HepG2 (cell line): ENCODE measurements around the gene NSF. TPM values are rescaled to one million over a fixed set of nuclear protein-coding genes. Genes with fewer than 3 reads are reported as not detected.
"Not testable (repeated sequence)": the region's sequence is repeated elsewhere in the genome, so short reads cannot be mapped to it uniquely, and the experiment has no call there.

Experiments used
- ATAC-seq: fragments of 200-7000 bp; cut with Tn5 transposase; 3 replicates; pipeline ENCODE4 v1.9.1; 2020; ENCODE audit warnings: mild to moderate bottlenecking, moderate library complexity
- BruUV-seq: library from RNA; stranded (reverse); fragments of 400-500 nt; replicated peaks from 2 replicates; lab custom pipeline; 2021; lab: Mats Ljungman, UMichigan
- CTCF ChIA-PET: fragments of 300-600 bp; formaldehyde crosslinking; extraction: SDS; loops from one replicate; lab custom pipeline; 2021; ENCODE audit warnings: low total read pairs, inconsistent platforms, low intra/inter-chr PET ratio; lab: Yijun Ruan, JAX
- POLR2A ChIA-PET: fragments of 350-600 bp; sonication (Branson Sonifier 250); formaldehyde crosslinking; loops from one replicate; lab custom pipeline; 2020; ENCODE audit warnings: antibody characterized with exemption, inconsistent platforms; lab: Yijun Ruan, JAX
- DNase-seq: peaks from one replicate; pipeline ENCODE4 v3.0.0-alpha.2; 2015; ENCODE audit warnings: low spot score
- FAIRE-seq: peaks from 3 replicates; lab custom pipeline; 2011; peaks lifted over from hg19 to GRCh38; lab: Jason Lieb, UNC
- H2AFZ ChIP-seq: one replicate; pipeline ENCODE4 v1.6.1; 2011; ENCODE audit warnings: low read length, inconsistent platforms
- H3K27ac ChIP-seq: fragments of 300-600 bp; 3 replicates; pipeline ENCODE4 v1.8.0; 2011; ENCODE audit warnings: mixed run types, mild to moderate bottlenecking, mixed read lengths, low read length, inconsistent platforms; ENCODE audit not compliant: insufficient read depth; ENCODE audit errors: extremely low read length
- H3K27me3 ChIP-seq, 2 experiments: fragments of 200-600 bp in 1 of 2; 2 replicates in 1 of 2; 3 replicates in 1 of 2; pipeline versions ENCODE4 v1.6.0 to v1.8.0; 2011; ENCODE audit warnings: low read length in 2 of 2, mild to moderate bottlenecking in 2 of 2, moderate library complexity in 2 of 2, inconsistent platforms in 1 of 2; ENCODE audit not compliant: insufficient read depth in 2 of 2, control insufficient read depth in 1 of 2
- H3K36me3 ChIP-seq, 2 experiments: fragments of 200-600 bp in 1 of 2; replicated peaks in 1 of 2; 2 replicates in 1 of 2; 3 replicates in 1 of 2; pipeline versions ENCODE4 v1.5.1 to v1.8.0; 2011; ENCODE audit warnings: low read length in 2 of 2, inconsistent platforms in 1 of 2; ENCODE audit not compliant: insufficient read depth in 2 of 2, control insufficient read depth in 1 of 2
- H3K4me1 ChIP-seq: 2 replicates; pipeline ENCODE4 v1.5.1; 2012; ENCODE audit warnings: low read length, inconsistent platforms; ENCODE audit not compliant: insufficient read depth
- H3K4me2 ChIP-seq: 2 replicates; pipeline ENCODE4 v1.6.0; 2011; ENCODE audit warnings: low read depth, low read length, inconsistent platforms
- H3K4me3 ChIP-seq, 3 experiments: fragments of 200-600 bp in 1 of 3; sonication (generic), shearing (Covaris generic) in 1 of 3; replicated peaks in 1 of 3; 2 replicates each; pipeline ENCODE4 v1.5.1; 2011 to 2016; ENCODE audit warnings: low read length in 3 of 3, inconsistent platforms in 2 of 3, low read depth in 2 of 3, mild to moderate bottlenecking in 2 of 3, control low read depth in 1 of 3, mixed read lengths in 1 of 3; ENCODE audit not compliant: insufficient read depth in 1 of 3
- H3K79me2 ChIP-seq: one replicate; pipeline ENCODE4 v1.6.1; 2011; ENCODE audit warnings: low read length, inconsistent platforms; ENCODE audit not compliant: insufficient read depth
- H3K9ac ChIP-seq: 2 replicates; pipeline ENCODE4 v1.6.0; 2011; ENCODE audit warnings: mild to moderate bottlenecking, low read depth, low read length, inconsistent platforms; ENCODE audit not compliant: insufficient read depth
- H3K9me3 ChIP-seq: 2 replicates; pipeline ENCODE4 v1.5.1; 2012; ENCODE audit warnings: mild to moderate bottlenecking, low read length
- H4K20me1 ChIP-seq: 2 replicates; pipeline ENCODE4 v1.6.0; 2011; ENCODE audit warnings: inconsistent platforms, mild to moderate bottlenecking, low read length, moderate library complexity; ENCODE audit not compliant: insufficient read depth
- WGBS: methylation state at CpG from one replicate; pipeline ENCODE4 v1.1.6; 2017; ENCODE audit warnings: low lambda C conversion rate; 5-methylcytosine and 5-hydroxymethylcytosine counted together
- in situ Hi-C: cut with HindIII; loops from 2 replicates; pipeline ENCODE4 v1.10.0; 2017; ENCODE audit warnings: low pct_unique_long_range_greater_than_20kb; ENCODE audit not compliant: extremely low pct_ligation_motif_present
- intact Hi-C: fragments of 100-400 bp; cut with micrococcal nuclease; formaldehyde crosslinking; loops from one replicate; pipeline ENCODE4 v1.10.0; 2022; ENCODE audit not compliant: unreplicated experiment
- polyA plus RNA-seq, 8 experiments: library from polyadenylated mRNA; depleted of rRNA in 3 of 8; stranded (reverse) in 7 of 8; unstranded in 1 of 8; fragments of >200 nt; fragmentation: Illumina TruSeq in 4 of 8; extraction: Trizol in 4 of 8; gene quantifications; 2 replicates each; pipeline versions ENCODE4 v1.2.1 to v1.2.3, GENCODE V29; 2011 to 2016; ENCODE audit warnings: low read depth in 4 of 8, missing spikeins in 1 of 8, mixed read lengths in 1 of 8; ENCODE audit not compliant: insufficient read depth in 1 of 8
- total RNA-seq, 5 experiments: library from RNA; depleted of rRNA; stranded (reverse); fragments of >200 nt; fragmentation: Illumina TruSeq; extraction: Trizol; gene quantifications; 2 replicates each; pipeline ENCODE4 v1.2.3, GENCODE V29; 2016; ENCODE audit warnings: low read depth in 1 of 5

The NSF gene
- total and polyA plus RNA-seq, 2 of the 13 experiments (the other 11 are each of a cell fraction or from before 2014, with no cell fraction given): 21.9 to 37.8 TPM

- intact Hi-C loops, H3K4me3 ChIP-seq, CTCF ChIA-PET, POLR2A ChIA-PET, H3K79me2 ChIP-seq, DNase-seq, in situ Hi-C loops, FAIRE-seq, BruUV-seq, H2AFZ ChIP-seq, H3K4me1 ChIP-seq, H3K9me3 ChIP-seq, H3K36me3 ChIP-seq, H3K4me2 ChIP-seq, H3K9ac ChIP-seq, H4K20me1 ChIP-seq, H3K27me3 ChIP-seq, ATAC-seq, H3K27ac ChIP-seq: not testable (repeated sequence)
- WGBS: no CpG with 5 or more reads among the region's 1 CpG
Measured at GRCh38 chr17:46613876-46614275, 23.4 kb downstream of the NSF start.

GRCh38 chr17:46617121-46617520, 26.7 kb downstream of the NSF start:
- CTCF ChIA-PET, H3K27ac ChIP-seq, POLR2A ChIA-PET: not testable (repeated sequence)

GRCh38 chr17:46618975-46619374, 28.5 kb downstream of the NSF start:
- in situ Hi-C loops, BruUV-seq, H3K4me2 ChIP-seq, H3K4me1 ChIP-seq, H3K27ac ChIP-seq, H3K4me3 ChIP-seq, H3K36me3 ChIP-seq, intact Hi-C loops, H3K9ac ChIP-seq, H3K9me3 ChIP-seq, H2AFZ ChIP-seq, H3K79me2 ChIP-seq, H4K20me1 ChIP-seq, FAIRE-seq, DNase-seq, POLR2A ChIA-PET, ATAC-seq, H3K27me3 ChIP-seq, CTCF ChIA-PET: not testable (repeated sequence)
- WGBS: no CpG with 5 or more reads among the region's 1 CpG

More at GRCh38 chr17:46617121-46617520, 26.7 kb downstream of the NSF start:
- DNase-seq, H3K36me3 ChIP-seq, H3K4me1 ChIP-seq, FAIRE-seq, H2AFZ ChIP-seq, H3K4me3 ChIP-seq, H4K20me1 ChIP-seq, H3K79me2 ChIP-seq, H3K4me2 ChIP-seq, in situ Hi-C loops, intact Hi-C loops, H3K27me3 ChIP-seq, BruUV-seq, H3K9me3 ChIP-seq, H3K9ac ChIP-seq, ATAC-seq: not testable (repeated sequence)
- WGBS: no CpG with 5 or more reads among the region's 3 CpGs

- FAIRE-seq, H3K27me3 ChIP-seq, DNase-seq, POLR2A ChIA-PET, intact Hi-C loops, H3K27ac ChIP-seq, H3K4me1 ChIP-seq, ATAC-seq, BruUV-seq, H3K36me3 ChIP-seq, H4K20me1 ChIP-seq, H3K79me2 ChIP-seq, CTCF ChIA-PET, H3K9me3 ChIP-seq, H2AFZ ChIP-seq, H3K9ac ChIP-seq, in situ Hi-C loops, H3K4me2 ChIP-seq, H3K4me3 ChIP-seq: not testable (repeated sequence)
- no CpG with 5 or more reads among the region's 2 CpGs for WGBS
Measured at GRCh38 chr17:46623790-46624189, 33.3 kb downstream of the NSF start.
